HG02840 (cell line): Measurements from ENCODE around the gene DRGX.

ENCODE experiments used
- ATAC-seq: cut with Tn5 transposase; IDR thresholded peaks from one replicate; pipeline ENCODE4 v1.9.1; 2021; ENCODE audit warnings: mild to moderate bottlenecking, moderate library complexity, moderate number of reproducible peaks; ENCODE audit not compliant: unreplicated experiment, low FRiP score

Gene DRGX

DNA sequence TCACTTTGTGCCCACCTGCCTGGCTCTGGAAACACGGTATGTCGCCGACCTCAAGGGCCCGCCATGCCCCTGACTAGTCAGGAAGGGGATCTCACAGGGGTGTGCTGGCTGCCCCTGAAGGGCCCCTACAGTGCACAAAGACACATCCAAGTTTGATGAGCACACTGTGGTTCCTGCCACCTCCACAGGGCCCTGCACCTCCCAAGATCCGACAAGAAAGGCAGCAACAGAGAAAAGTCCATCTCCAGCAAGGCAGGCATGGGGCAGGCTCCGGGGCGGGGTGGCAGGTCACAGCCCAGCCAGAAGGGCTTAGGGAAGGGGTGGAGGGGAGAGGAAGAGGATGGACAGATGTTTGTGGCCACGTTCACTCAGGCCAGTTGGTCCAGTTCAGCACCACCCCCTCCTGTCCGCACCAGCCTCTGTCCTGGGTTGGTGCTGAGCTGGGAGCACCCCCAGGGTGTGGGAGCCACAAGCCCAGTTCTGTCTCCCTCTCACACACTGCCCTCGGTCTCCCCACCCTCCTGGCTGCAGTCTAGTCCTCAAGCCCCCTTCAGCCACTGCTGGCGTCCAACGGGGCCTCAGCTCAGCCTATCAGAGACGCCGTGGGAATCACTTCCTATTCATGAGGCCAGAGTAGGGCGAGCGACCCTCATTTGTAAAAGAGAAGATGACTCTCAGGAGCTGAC is 11.5 kb downstream of the DRGX start:
- no peak for ATAC-seq

DNA sequence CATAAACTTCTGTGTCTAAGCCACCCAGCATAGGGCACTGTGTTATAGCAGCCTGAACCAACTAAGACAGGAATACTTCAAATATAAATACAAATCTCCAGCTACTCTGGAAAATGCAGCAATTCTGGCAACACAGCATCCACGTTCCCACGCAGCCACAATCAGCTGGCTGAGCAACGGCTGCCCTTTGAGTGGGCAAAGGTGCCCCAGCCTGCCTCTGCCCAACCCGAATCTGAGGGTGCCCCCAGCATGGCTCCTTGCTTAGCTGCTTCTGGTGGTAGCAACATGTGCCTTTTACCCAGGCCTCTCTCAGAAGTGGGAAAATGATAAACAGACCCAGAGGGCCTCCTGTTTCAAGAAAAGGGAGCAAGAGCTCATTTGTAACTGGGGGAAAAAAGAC is 12.0 kb downstream of the DRGX start:
- ATAC-seq: no peak

DNA sequence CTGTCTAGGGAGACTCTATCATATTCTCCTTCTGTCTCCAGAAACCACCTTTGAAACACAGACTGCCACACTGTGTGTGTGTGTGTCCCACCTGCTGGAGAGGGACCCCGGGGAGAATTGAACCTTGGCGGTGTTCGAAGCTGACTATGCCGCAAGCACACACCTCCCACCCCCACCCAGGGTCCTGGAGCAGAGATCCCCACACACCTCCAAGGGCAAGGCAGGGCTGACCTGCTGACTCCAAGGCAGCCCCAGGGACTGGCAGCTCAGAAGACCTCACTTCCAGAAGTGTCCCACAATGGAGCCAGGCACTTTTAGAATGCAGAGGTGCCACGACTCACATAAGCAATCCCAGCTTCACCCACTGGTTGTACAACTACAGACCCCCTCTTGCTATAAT is 13.1 kb downstream of the DRGX start:
- ATAC-seq: no peak

DNA sequence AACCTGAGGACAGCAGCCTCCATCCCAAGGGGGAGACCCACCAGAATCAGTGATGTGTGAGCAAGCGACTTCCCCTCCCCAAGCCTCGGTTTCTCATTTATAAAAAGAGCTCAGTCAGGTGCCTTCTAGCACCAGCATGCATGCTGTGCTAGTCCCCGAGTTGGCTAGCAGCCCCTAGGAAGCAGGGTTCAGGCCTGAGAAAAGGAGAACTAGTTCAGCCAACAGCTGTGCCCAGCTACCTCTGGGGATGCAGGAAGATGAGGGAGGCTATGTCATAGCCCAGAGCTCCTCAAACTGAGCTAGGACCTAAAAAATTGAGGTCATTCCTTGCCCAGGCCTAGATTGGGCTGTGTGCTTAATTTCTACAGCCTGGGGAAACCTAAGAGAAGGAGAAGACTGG is 13.7 kb downstream of the DRGX start:
- no peak for ATAC-seq

DNA sequence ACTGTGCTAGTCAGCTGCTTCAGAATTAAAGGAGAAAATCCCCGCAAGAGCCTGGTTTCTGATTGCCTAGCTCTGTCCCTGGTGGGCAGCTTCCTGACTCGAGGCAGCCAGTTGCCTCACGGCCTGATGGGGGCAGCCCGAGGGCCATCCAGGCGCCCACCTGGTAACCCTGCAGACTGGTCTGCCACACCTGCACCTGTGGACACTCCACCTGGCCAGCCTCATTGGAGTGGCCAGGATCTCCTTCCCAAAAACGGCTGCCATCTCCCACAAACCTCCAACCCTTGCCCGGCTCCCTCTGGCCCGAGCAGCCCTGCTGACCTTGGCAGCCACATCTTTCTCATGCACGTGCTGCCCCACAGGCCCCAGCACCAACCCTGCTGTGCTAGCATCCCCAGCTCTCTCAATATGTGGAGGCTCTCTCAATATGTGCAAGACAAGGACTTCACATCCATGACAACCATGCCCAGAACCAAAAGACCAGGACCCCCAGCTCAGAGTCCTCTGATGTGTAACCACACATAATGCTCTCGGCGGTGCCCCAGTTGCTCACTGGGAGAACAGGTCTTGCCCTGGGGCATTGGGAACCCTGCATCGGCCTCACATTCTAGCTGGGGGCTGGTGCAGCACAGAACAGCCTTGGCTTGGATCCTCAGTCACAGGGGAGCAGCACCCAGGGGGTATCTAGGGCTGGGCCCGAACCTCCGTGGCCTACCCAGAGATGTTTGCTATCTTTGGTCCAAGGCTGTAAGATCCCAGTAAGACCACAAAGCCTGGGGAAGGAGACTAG is 14.6 kb downstream of the DRGX start:
- ATAC-seq: no peak

DNA sequence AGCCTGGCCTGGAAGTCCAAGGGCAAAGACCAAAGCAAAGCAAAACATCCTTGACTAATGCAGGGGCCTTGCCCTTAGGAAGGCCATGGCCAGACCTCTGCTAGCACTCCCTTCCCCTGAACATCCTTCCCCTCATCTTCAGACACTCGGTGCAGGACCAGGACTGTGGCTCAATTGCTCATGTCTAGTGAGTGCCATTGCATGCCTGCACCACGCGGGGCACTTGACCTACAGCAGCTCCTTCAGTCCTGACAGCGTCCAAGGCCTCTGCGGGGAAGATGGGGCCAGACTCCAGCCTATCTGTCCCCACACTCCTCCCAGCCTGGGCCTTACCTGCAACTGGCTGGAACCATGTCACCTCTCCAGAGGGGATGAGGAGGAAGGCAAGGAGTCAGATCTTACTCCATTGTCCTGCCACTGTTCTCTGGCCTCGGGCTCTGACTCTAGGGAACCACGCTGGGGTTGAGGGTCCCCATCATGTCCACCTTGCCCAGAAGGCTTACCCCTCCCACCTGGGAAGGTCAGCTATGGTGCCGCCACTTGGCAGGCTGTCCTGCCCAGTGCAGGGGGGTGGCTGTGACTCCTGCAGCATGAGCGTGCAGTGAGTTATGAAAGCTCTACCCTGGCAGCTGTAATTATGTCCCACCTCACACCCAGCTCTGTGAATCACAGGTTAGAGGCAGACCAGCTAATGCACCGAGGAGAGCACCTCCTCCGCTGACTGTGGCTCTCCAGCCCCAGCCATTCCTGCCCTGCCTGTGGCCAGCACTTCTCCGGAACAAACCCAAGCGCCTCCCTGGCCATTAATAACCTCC is 16.1 kb downstream of the DRGX start:
- no peak for ATAC-seq

DNA sequence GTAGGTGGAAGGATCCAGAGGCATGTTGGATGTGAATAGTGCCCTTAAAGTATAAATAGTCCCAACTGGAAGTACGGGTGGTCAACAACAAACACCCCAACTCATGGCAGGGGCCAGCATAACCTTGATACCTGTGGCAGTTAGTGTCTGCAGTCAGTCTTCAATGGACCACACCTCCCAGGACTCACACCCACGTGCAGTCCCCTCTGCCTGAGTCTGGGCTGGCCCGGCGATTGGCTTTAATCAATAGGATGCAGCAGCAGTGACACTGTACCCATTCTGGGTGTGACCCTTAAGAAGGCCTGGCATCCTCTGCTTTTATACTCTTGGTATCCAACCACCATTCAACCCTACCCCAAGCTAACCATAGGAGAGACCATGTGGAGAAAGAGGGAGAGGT is 18.6 kb downstream of the DRGX start:
- ATAC-seq: no peak

DNA sequence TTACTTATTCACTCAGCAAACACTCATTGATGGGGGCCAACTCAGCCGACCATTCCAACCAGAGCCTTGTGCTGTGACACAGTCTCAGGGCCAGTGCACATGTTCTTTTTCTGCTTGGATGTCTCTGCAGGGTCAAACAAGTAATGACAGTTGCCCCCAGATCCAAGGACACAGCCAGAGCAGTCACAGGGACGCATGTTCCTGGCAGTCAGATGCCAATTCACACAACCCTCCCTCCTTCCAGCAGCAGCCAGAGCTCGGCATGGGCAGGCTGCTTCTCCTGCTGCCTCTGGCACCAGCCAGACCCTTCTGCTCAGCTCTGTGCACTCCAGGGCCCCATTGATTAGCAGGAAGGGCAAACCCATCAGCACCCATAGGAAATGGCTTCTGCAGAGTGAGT is 20.3 kb downstream of the DRGX start:
- no peak for ATAC-seq

DNA sequence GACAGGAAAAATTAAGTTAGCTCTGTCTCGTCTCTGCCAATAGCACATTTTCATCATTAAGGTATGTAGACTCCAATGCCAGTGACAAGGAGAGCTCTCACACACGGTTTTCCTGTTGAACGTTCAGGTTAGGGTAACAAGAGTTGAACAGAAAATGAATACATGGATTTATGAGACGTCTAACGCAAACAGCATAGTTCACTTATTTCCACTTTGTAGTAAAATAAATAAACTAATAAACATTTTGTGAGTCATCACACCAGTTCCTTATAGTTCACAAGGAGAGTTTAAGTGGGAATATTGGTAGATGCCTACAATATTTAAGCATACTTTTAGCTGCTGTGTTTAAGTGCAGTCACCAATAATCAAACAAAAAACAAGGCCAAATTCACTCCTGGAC is 21.1 kb downstream of the DRGX start:
- no peak for ATAC-seq

DNA sequence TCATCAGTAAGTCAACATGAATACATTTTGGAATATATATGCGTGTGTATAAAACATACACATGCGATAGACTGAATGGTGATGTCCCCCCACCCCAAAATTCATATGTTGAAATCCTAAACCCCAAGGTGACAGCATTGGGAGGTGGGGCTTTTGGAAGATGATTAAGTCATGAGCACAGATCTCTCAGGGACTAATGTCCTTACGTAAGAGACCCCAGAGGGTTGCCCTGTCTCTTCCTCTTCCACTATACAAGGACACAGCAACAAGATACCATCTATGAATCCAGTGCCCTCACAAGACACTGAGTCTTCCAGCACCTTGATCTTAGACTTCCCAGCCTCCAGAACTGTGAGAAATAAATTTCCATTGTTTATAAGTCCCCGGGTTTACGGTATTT is 22.5 kb downstream of the DRGX start:
- ATAC-seq: no peak

DNA sequence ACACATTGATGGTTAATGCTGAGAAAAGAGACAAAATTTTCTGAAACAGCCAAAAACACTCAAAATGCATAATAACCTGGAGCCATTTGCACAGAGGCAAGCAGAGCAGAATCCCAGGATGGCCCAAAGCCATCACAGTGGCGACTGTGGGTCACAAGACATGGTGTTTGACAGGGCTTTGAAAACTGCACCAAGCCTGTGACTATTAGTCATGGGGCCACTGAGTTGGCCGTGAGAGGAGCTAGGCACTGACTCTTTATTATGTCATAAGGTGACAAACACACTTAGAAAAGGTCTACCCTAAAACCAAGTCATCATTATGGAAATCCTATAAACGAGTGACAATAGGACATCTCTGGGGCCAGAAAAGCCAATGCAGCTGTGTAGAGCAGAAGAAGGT is 23.9 kb downstream of the DRGX start:
- no peak for ATAC-seq

DNA sequence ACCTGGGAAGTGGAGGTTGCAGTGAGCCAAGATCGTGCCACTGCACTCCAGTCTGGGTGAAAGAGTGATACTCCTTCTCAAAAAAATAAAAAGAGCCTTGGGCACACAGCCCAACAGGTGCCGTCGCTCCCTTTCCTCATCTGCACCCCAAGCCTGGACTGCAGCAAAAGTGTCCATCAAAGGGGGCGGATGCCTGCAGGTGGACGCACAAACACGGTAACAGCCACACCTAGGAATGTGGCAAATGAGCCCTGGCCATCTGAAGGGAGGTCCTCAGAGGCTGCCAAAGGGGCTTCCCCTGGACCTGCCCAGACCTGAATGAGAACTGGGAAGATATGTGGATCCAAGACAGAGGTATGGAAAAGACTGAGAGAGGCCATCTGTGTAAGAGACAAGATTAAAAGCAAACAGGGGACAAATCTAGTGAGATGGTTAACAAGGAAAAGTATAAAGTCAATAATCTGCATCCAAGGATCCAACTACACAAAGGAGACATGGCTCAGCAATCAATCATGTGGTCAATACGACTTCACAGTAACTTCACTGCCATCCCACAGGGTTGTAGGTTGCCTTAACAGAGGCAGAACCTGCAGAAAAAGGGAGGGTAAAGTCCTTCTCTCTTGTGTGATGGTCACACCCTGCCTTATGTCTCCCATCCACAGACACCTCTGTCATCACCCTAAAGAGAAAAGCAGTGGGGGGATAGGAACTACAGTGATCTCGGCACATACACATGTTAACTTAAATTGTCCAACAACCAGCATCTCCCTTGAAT is 25.4 kb downstream of the DRGX start:
- ATAC-seq: no peak

DNA sequence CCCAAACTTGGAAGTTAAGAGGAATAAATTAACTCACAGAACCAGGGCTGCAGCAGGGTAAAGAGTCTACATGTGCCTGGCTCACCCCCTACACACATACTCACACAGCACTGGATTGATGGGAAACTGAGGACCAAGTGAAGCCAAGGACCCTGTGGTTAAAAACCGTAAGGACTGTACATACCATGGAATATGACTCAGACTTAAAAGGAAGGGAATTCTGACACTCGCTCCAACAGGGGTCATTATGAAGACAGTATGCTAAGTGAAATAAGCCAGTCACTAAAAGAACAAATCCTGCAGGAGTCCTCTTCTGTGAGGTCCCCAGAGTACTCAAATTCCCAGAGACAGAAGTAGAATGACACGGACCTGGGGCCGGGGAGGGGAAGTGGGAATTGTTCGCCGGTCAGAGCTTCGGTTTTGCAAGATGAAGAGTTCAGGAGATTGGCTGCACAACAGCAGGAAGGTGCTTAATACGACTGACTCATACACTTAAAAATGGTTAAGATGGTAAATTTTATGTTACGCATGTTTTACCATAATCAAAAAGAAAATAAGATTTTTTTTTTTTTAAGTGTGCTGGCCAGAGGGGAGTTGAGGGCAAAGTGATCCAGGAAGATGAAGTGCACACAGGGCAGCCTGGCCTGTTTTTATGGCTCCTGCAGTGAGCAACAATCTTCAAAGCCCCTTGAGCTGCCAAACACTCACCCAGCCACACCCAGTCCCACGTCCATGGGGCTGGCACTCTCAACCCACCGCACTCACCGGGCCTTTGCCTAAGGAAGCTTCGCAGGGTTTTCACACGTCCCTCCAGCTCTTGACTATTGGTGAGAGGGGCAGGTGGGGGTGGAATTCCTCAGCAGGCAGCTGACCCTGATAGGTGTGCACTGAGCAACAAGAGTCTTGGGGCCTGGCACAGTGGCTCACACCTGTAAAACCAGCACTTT is 26.4 kb downstream of the DRGX start:
- ATAC-seq: no peak

DNA sequence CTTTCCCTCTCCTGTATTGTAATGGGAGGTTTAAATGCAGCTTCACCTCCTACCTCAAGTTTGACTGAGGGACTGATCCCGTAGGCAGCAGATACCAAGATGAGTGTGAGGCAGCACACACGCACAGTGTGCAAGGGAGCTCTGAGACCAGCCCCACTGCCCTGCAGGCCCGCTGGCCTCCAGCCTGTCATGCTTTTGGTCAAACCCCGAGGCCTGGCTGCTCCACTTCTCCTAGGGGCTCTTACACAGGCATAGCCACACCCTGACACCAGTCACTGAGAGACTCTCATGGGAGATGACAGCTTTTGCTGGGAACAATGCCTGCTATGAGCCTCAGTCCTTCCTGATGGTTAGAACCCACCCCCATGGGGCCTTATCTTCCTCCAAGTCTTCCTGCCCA is 27.6 kb downstream of the DRGX start:
- no peak for ATAC-seq

DNA sequence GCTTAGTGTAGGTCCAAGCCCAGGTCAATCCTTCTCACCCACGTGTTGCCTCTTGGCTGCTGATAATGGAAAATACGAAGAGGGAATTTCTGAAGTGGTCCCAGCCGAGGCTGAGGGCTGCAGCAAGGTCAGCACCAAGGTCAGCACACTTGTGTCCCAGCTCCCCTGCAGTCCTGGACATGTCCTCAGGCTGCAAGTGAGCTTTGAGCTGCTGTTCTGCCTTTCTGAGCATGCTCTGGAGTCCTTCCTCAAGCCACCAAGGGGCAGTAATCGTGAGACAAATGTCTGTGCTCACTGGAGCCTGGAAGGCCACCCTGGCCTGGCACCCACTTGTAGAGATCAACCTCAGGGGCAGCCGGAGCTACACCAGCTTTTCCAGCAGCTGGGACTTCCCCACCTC is 28.3 kb downstream of the DRGX start:
- ATAC-seq: no peak

DNA sequence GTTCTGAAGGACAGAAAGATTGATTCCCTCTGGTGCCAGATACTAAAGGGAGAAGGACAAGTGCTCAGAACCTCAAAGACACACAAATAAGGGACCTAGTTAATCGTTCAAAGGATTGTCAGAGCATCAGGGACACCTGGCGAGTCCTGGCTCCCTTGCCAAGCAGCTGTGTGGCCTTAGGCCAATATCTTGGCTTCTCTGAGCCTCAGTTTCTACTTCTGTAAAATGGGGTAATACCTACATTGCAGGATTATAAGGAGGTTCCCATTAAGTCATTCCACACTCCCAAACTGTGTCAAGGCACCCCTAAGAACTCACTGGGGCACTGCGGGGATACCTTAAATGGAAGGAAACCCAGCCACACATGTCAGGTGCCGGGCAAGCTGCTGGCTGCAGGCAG is 29.4 kb downstream of the DRGX start:
- ATAC-seq: no peak

DNA sequence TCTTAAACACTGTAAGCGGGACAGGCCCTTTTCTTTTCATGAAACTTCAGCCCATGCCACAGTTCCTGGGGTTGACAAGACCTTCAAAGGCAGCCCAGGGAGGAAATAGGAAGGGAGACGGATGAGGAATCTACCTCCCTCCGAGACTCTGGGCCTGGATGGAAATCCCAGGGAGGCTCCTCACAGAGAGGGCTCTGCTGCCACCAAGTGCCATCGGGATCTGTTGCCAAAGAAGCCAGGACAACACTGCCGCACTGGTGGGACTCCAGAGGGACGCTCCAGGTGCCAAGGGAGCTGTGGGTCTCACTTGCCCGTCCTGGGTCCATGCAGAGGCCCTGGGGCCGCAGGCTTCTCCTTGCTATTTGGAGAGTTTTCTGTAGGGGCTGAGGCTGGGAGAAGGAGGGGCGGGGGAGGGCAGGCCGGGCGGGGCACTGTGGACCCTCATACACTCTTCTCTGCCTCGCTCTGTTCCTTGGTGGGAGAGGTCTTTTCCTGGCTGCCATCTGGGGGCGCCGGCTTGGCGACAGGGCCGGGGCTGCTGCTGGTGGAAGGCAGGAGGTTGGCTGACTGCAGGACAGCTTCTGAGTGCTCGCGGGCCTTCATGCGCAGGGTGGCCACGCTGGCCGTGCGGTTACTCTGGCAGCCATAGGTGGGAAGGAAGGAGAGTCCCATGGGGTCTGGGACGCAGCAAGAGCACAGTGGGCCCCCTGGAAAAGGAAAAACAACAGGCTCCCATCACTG is 30.0 kb downstream of the DRGX start:
- ATAC-seq: no peak

DNA sequence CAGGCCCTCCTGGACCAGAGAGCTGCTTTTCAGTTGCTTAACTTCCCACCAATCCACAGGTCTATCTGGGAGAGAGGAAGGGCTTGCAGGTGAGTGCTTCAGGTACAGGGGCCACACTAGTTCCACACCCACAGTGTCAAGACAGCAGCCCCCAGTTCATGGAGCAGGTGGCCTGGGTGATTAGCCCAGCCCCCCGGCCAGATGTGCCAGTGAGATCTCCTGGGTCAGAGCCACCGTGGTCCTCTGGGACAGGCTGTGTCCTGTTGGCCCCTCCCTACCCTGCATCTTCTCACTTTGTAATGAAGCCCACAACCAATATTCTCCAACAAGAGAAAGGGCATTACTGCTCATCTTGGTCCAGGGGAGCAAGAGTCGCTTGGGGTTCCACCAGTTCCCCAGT is 30.6 kb downstream of the DRGX start:
- ATAC-seq: no peak

DNA sequence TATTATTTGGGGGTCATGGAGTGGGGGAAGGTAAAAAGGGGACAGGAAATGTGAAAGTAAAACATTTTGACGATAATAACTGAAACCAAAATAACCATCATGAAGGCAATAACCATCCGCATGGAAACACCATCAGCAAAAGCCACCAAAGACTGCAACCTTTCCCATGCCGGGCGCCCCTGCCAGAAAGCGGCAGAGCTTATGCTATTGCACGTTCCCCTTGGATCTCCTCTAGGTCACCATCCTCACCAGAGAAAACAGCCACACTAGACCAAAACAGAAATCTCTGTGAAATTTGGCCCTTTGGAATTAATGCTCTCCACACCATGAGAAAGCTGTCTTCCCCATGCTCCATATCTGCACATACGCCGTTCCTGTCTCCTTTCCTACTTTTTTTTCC is 31.1 kb downstream of the DRGX start:
- ATAC-seq: no peak
